Neural cell (in vitro differentiated cells): ENCODE results near the gene KDELR1. TPM values are rescaled to one million over a fixed set of nuclear protein-coding genes. Genes with fewer than 3 reads are reported as not detected.
A peak's percentile ranks its signal among the peaks of the same experiment; 100 is the strongest.
"Not testable (repeated sequence)": the region's sequence is repeated elsewhere in the genome, so short reads cannot be mapped to it uniquely, and the experiment has no call there.

Experiments
- H2AFZ ChIP-seq: fragments of 200-600, 300-800 bp; sonication (generic), shearing (Covaris generic); 2 replicates; pipeline ENCODE4 v1.6.0; 2014; ENCODE audit warnings: low read depth, mild to moderate bottlenecking, antibody characterized with exemption, low read length, moderate library complexity
- H3F3A ChIP-seq: fragments of 200-600 bp; shearing (Covaris generic); 2 replicates; pipeline ENCODE4 v1.6.1; 2016; ENCODE audit warnings: mild to moderate bottlenecking, moderate library complexity, mixed read lengths, antibody characterized with exemption, low read length; ENCODE audit not compliant: insufficient read depth, poor library complexity, severe bottlenecking
- H3K27ac ChIP-seq: fragments of 200-600, 300-800 bp; sonication (generic), shearing (Covaris generic); 2 replicates; pipeline ENCODE4 v1.5.1; 2014; ENCODE audit warnings: mild to moderate bottlenecking, low read length, moderate library complexity
- H3K27me3 ChIP-seq: fragments of 300-800, 200-600 bp; sonication (generic), shearing (Covaris generic); 2 replicates; pipeline ENCODE4 v1.6.0; 2014; ENCODE audit warnings: mild to moderate bottlenecking, low read depth, low read length, moderate library complexity; ENCODE audit not compliant: insufficient read depth
- H3K36me3 ChIP-seq: fragments of 300-800, 200-600 bp; sonication (generic), shearing (Covaris generic); 2 replicates; pipeline ENCODE4 v1.5.1; 2014; ENCODE audit warnings: mild to moderate bottlenecking, antibody characterized with exemption, low read length, moderate library complexity; ENCODE audit not compliant: insufficient read depth
- H3K4me2 ChIP-seq: fragments of 300-800, 200-600 bp; sonication (generic), shearing (Covaris generic); 2 replicates; pipeline ENCODE4 v1.6.0; 2014; ENCODE audit warnings: mild to moderate bottlenecking, low read length
- H3K4me3 ChIP-seq: fragments of 300-800, 200-600 bp; sonication (generic), shearing (Covaris generic); 2 replicates; pipeline ENCODE4 v1.5.1; 2014; ENCODE audit warnings: mild to moderate bottlenecking, low read length, moderate library complexity
- H3K79me2 ChIP-seq: fragments of 200-600 bp; shearing (Covaris generic); replicated peaks from 2 replicates; pipeline ENCODE4 v1.6.0; 2014; ENCODE audit warnings: mild to moderate bottlenecking, low read length, moderate library complexity; ENCODE audit not compliant: insufficient read depth
- H3K9ac ChIP-seq: fragments of 300-800, 200-600 bp; sonication (generic), shearing (Covaris generic); 2 replicates; pipeline ENCODE4 v1.6.1; 2016; ENCODE audit warnings: mild to moderate bottlenecking, low read length, mixed read lengths
- H3K9me2 ChIP-seq: fragments of 200-600 bp; shearing (Covaris generic); 2 replicates; pipeline ENCODE4 v1.6.1; 2016; ENCODE audit warnings: mild to moderate bottlenecking, low read length, mixed read lengths; ENCODE audit not compliant: insufficient read depth
- H3K9me3 ChIP-seq: fragments of 200-600, 300-800 bp; sonication (generic), shearing (Covaris generic); 2 replicates; pipeline ENCODE4 v1.6.1; 2016; ENCODE audit warnings: mild to moderate bottlenecking, mixed run types, low read length, moderate library complexity, mixed read lengths
- H4K20me1 ChIP-seq: fragments of 200-600 bp; shearing (Covaris generic); 2 replicates; pipeline ENCODE4 v1.6.1; 2016; ENCODE audit warnings: mild to moderate bottlenecking, mixed run types; ENCODE audit not compliant: insufficient read depth
- CTCF ChIP-seq: fragments of 450-650 bp; IDR thresholded peaks from 2 replicates; pipeline ENCODE4 v1.5.1; 2014; ENCODE audit warnings: antibody characterized with exemption, mild to moderate bottlenecking, moderate library complexity; ENCODE audit not compliant: poor library complexity, severe bottlenecking
- EP300 ChIP-seq: fragments of 450-650 bp; conservative IDR thresholded peaks from 2 replicates; pipeline ENCODE4 v1.6.1; 2014; ENCODE audit warnings: antibody characterized with exemption, mild to moderate bottlenecking, moderate library complexity; ENCODE audit not compliant: poor library complexity, severe bottlenecking
- EZH2 ChIP-seq: fragments of 200-600, 300-800 bp; shearing (Covaris generic), sonication (generic); IDR thresholded peaks from 2 replicates; pipeline ENCODE4 v1.6.1; 2014; ENCODE audit warnings: antibody characterized with exemption, low read length, borderline replicate concordance, mild to moderate bottlenecking; ENCODE audit not compliant: insufficient read depth, poor library complexity, severe bottlenecking
- MXI1 ChIP-seq: fragments of 450-650 bp; conservative IDR thresholded peaks from 2 replicates; pipeline ENCODE4 v1.6.1; 2014; ENCODE audit warnings: antibody characterized with exemption, mild to moderate bottlenecking; ENCODE audit not compliant: poor library complexity, severe bottlenecking
- POLR2AphosphoS5 ChIP-seq: IDR thresholded peaks from 2 replicates; pipeline ENCODE4 v1.6.1; 2012
- RAD21 ChIP-seq: fragments of 450-650 bp; conservative IDR thresholded peaks from 2 replicates; pipeline ENCODE4 v1.6.1; 2014; ENCODE audit warnings: antibody characterized with exemption, mild to moderate bottlenecking, moderate library complexity
- SMC3 ChIP-seq: fragments of 450-650 bp; conservative IDR thresholded peaks from 2 replicates; pipeline ENCODE4 v1.6.1; 2014; ENCODE audit warnings: antibody characterized with exemption, mild to moderate bottlenecking, moderate library complexity; ENCODE audit not compliant: poor library complexity
- TAF1 ChIP-seq: IDR thresholded peaks from 2 replicates; pipeline ENCODE4 v1.6.1; 2012; ENCODE audit warnings: low read depth
- polyA plus RNA-seq: library from polyadenylated mRNA; depleted of rRNA; stranded (reverse); fragments of >200 nt; gene quantifications from 2 replicates; pipeline ENCODE4 v1.2.3, GENCODE V29; 2014
- TF ChIP-seq, protein P1 (sequence below): IDR thresholded peaks from 2 replicates; pipeline ENCODE4 v1.6.1; 2012; ENCODE audit warnings: borderline replicate concordance

Gene KDELR1
- polyA plus RNA-seq, 1 donor from 2014 or later, result 46.9 TPM

DNA sequence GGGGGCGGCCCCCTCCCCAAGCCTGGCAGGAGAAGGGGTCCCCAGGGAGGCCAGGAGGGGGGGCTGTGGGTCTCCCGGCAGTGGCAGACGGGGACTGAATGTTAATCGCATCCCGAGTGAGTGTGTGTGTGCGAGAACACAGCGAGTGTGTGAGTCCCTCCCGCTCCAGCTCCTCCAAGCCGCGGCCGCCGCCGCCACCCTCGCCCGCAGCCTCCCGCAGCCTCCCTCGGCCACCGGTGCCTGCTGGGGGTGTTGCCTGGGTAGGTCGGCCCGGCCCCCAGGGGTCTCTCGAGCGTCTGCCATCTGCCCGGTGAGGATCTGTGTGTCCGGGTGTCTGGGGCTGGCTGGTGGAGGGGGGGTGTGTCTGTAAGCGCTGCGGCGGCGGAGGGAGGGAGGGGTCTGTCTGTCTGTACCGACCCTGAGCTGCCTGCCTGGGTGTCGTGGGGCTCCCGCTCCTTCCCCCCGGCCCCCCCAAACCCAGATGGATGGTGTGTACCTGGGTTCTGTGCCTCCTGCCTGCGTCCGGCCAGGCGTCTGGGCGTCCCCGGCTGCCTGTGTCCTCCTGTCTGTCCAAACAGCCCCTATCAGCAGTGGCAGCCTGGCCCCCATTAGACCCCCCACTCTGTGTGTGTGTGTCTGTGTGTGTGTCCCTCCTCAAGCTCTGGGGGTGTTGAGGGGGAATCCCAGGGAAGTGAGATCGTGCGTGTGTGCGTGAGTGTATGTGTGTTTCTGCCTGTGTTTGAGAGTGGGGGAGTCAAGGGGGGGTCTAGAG lies 2.4 kb upstream of the KDELR1 start, which contains the start of gene GRIN2D (continued):
- TF ChIP-seq POLR2AphosphoS5, result peak; percentile 80

DNA sequence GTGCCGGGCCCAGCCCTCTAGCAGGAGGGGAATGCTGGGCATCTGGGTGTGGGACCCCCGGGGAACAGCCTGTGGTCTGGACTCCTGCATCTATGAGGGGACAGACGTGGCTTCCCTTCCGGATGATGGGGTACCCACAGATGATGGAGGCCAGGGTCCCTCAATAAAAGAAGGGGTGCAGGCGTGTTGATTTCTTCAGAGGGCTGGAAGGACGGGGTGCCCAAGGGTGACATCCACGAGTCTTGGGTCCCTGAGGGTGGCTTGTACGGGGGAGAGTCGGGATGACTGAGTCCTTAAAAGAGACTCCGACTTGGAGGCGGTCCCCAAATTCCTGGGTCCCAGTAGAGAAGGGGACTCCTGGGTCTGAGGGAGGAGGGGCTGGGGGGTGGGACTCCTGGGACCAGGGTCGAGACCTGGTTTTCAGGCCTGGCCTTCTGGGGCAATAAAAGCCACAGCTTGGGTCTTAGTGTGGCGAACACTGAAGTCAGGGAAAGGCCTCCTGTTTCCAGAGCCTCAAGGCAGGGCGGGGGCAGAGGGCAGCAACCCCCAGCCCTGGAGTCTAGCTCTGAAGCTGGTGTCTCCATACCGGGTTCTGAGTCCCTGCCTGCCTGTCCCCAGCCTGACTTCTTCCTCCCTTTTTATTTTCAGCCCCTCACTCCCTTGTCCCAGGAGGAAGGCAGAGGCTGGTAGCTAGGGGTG lies 1.7 kb upstream of the KDELR1 start:
- Histone ChIP-seq H3K9ac (peak overlapping the region; percentile 95), H3K9me2 (no peaks in the 10 kb centered on the region), H3K27me3 (peaks cover 22% of the 10 kb centered on the region), H3K27ac (peak overlapping the region; percentile 85), H3K36me3 (no peaks in the 10 kb centered on the region), H3K9me3 (no peaks in the 10 kb centered on the region), H3K4me2 (peak overlapping the region; percentile 86), H3K4me3 (peak overlapping the region; percentile 94), H3K79me2 (peaks cover 21% of the 10 kb centered on the region), H4K20me1 (no peaks in the 10 kb centered on the region), H2AFZ (peak overlapping the region; percentile 80), H3F3A (no peaks in the 10 kb centered on the region)
- no peak for TF ChIP-seq RAD21
- TF ChIP-seq POLR2AphosphoS5, result no peak
- no peak for TF ChIP-seq EZH2
- no peak for TF ChIP-seq EP300
- no peak for TF ChIP-seq MXI1
- TF ChIP-seq TAF1, result no peak
- TF ChIP-seq, protein P1, sequence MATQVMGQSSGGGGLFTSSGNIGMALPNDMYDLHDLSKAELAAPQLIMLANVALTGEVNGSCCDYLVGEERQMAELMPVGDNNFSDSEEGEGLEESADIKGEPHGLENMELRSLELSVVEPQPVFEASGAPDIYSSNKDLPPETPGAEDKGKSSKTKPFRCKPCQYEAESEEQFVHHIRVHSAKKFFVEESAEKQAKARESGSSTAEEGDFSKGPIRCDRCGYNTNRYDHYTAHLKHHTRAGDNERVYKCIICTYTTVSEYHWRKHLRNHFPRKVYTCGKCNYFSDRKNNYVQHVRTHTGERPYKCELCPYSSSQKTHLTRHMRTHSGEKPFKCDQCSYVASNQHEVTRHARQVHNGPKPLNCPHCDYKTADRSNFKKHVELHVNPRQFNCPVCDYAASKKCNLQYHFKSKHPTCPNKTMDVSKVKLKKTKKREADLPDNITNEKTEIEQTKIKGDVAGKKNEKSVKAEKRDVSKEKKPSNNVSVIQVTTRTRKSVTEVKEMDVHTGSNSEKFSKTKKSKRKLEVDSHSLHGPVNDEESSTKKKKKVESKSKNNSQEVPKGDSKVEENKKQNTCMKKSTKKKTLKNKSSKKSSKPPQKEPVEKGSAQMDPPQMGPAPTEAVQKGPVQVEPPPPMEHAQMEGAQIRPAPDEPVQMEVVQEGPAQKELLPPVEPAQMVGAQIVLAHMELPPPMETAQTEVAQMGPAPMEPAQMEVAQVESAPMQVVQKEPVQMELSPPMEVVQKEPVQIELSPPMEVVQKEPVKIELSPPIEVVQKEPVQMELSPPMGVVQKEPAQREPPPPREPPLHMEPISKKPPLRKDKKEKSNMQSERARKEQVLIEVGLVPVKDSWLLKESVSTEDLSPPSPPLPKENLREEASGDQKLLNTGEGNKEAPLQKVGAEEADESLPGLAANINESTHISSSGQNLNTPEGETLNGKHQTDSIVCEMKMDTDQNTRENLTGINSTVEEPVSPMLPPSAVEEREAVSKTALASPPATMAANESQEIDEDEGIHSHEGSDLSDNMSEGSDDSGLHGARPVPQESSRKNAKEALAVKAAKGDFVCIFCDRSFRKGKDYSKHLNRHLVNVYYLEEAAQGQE, result no peak
- TF ChIP-seq SMC3, result no peak
- no peak for TF ChIP-seq CTCF

DNA sequence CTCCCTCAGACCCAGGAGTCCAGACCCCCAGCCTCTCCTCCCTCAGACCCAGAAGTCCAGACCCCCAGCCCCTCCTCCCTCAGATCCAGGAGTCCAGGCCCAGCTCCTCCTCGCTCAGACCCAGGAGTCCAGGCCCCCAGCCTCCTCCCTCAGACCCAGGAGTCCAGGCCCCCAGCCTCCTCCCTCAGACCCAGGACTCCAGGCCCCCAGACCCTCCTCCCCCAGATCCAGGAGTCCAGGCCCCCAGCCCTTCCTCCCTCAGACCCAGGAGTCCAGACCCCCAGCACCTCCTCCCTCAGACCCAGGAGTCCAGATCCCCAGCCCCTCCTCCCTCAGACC lies 624 bp upstream of the KDELR1 start:
- H4K20me1 ChIP-seq, H3K4me2 ChIP-seq, H3K36me3 ChIP-seq, H3K4me3 ChIP-seq, H3K27ac ChIP-seq, H3K9me3 ChIP-seq, H2AFZ ChIP-seq, H3K9ac ChIP-seq, H3K9me2 ChIP-seq, H3F3A ChIP-seq: not testable (repeated sequence)
- peaks cover 12% of the 10 kb centered on the region for H3K27me3 ChIP-seq
- H3K79me2 ChIP-seq, result peaks cover 21% of the 10 kb centered on the region
